ENCODE results near the gene RPP25L.

GRCh38 chr9:34623374-34624235, 11.7 kb upstream of the RPP25L start:
- TF ChIP-seq RAD21 (CRISPR knock-in tag; conservative IDR thresholded peaks at IDR 0.05 in 1 of 2, IDR thresholded peaks at IDR 0.05 in 1 of 2): no peak
- no peak for TF ChIP-seq HNRNPK (IDR thresholded peaks at IDR 0.05; ENCODE audit: low read depth, low read length, poor library complexity, severe bottlenecking)
- TF ChIP-seq PRPF4 (IDR thresholded peaks at IDR 0.05; ENCODE audit: insufficient read depth, low read depth, low read length, poor library complexity, severe bottlenecking): no peak
- TF ChIP-seq ADNP (tag; IDR thresholded peaks at IDR 0.05): no peak

Data from K562 (cell line).